WTC11 (cell line): Measurements from ENCODE around the gene HRCT1. TPM values are rescaled to one million over a fixed set of nuclear protein-coding genes. Genes with fewer than 3 reads are reported as not detected.

Experiments used
- ATAC-seq: fragments of 200-7000 bp; cut with Tn5 transposase; 2 replicates; pipeline ENCODE4 v1.10.0; 2021; ENCODE audit warnings: mild to moderate bottlenecking, moderate library complexity
- CTCF ChIA-PET: fragments of 300-600 bp; sonication (Branson Sonifier 250); formaldehyde crosslinking; loops from one replicate; lab custom pipeline; 2021; ENCODE audit warnings: antibody characterized with exemption; lab: Charles Lee
- POLR2A ChIA-PET: fragments of 350-600 bp; sonication (Branson Sonifier 250); formaldehyde crosslinking; loops from one replicate; lab custom pipeline; 2021; ENCODE audit warnings: antibody characterized with exemption; lab: Charles Lee
- DNase-seq: peaks from one replicate; pipeline ENCODE4 v3.0.0; 2021; ENCODE audit warnings: low spot score
- H3K27ac Mint-ChIP-seq: 2 replicates; pipeline ENCODE4 v1.8.0; 2021; ENCODE audit warnings: mixed read lengths
- H3K27me3 Mint-ChIP-seq: 2 replicates; pipeline ENCODE4 v1.8.0; 2021; ENCODE audit warnings: low read depth, mild to moderate bottlenecking, moderate library complexity, mixed read lengths
- H3K36me3 Mint-ChIP-seq: 2 replicates; pipeline ENCODE4 v1.8.0; 2021; ENCODE audit warnings: mixed read lengths
- H3K4me1 Mint-ChIP-seq: 2 replicates; pipeline ENCODE4 v1.8.0; 2022; ENCODE audit warnings: mixed read lengths
- H3K4me3 Mint-ChIP-seq: 2 replicates; pipeline ENCODE4 v1.8.0; 2021; ENCODE audit warnings: mild to moderate bottlenecking, moderate library complexity, mixed read lengths
- H3K9me3 Mint-ChIP-seq: 2 replicates; pipeline ENCODE4 v1.8.0; 2021; ENCODE audit warnings: mixed read lengths
- AR ChIP-seq: fragments of 250-450 bp; sonication (Bioruptor Pico); IDR thresholded peaks from 2 replicates; pipeline ENCODE4 v1.9.0; 2021; ENCODE audit warnings: mild to moderate bottlenecking
- ATF1 ChIP-seq: sonication (generic); formaldehyde crosslinking; IDR thresholded peaks from 2 replicates; pipeline ENCODE4 v1.8.1; 2023; ENCODE audit warnings: mild to moderate bottlenecking, moderate library complexity, missing genetic modification reagents
- CBFB ChIP-seq: sonication (generic); formaldehyde crosslinking; IDR thresholded peaks from 2 replicates; pipeline ENCODE4 v1.8.1; 2022; ENCODE audit warnings: mild to moderate bottlenecking, low read depth, missing genetic modification reagents
- CREB1 ChIP-seq: sonication (generic); formaldehyde crosslinking; IDR thresholded peaks from 2 replicates; pipeline ENCODE4 v1.8.0; 2023; ENCODE audit warnings: mild to moderate bottlenecking, missing genetic modification reagents
- CREM ChIP-seq: sonication (generic); formaldehyde crosslinking; IDR thresholded peaks from 2 replicates; pipeline ENCODE4 v1.8.1; 2022; ENCODE audit warnings: mild to moderate bottlenecking, missing genetic modification reagents, moderate library complexity
- E2F4 ChIP-seq: sonication (generic); formaldehyde crosslinking; IDR thresholded peaks from 2 replicates; pipeline ENCODE4 v1.8.1; 2022; ENCODE audit warnings: low read depth, mild to moderate bottlenecking, moderate library complexity, missing genetic modification reagents, borderline replicate concordance
- ETV6 ChIP-seq: sonication (generic); formaldehyde crosslinking; IDR thresholded peaks from 2 replicates; pipeline ENCODE4 v1.8.1; 2022; ENCODE audit warnings: mild to moderate bottlenecking, missing genetic modification reagents
- FOXK1 ChIP-seq: sonication (generic); formaldehyde crosslinking; IDR thresholded peaks from 2 replicates; pipeline ENCODE4 v1.8.0; 2022; ENCODE audit warnings: mild to moderate bottlenecking, moderate library complexity, missing genetic modification reagents
- IRF1 ChIP-seq: sonication (generic); formaldehyde crosslinking; IDR thresholded peaks from 2 replicates; pipeline ENCODE4 v1.8.0; 2023; ENCODE audit warnings: missing genetic modification reagents
- MAX ChIP-seq: sonication (generic); formaldehyde crosslinking; IDR thresholded peaks from 2 replicates; pipeline ENCODE4 v1.8.0; 2022; ENCODE audit warnings: mild to moderate bottlenecking, missing genetic modification reagents
- MXD4 ChIP-seq: fragments of 250-450 bp; sonication (Bioruptor Pico); IDR thresholded peaks from 2 replicates; pipeline ENCODE4 v1.8.0; 2021; ENCODE audit warnings: mild to moderate bottlenecking, moderate library complexity, borderline replicate concordance
- MYBL2 ChIP-seq: sonication (generic); formaldehyde crosslinking; IDR thresholded peaks from 2 replicates; pipeline ENCODE4 v1.8.1; 2023; ENCODE audit warnings: mild to moderate bottlenecking, moderate library complexity, missing genetic modification reagents
- NFATC4 ChIP-seq: fragments of 250-450 bp; sonication (Bioruptor Pico); IDR thresholded peaks from 2 replicates; pipeline ENCODE4 v1.9.0; 2021; ENCODE audit warnings: mild to moderate bottlenecking
- NR1H2 ChIP-seq: sonication (generic); formaldehyde crosslinking; IDR thresholded peaks from 2 replicates; pipeline ENCODE4 v1.9.0; 2021; ENCODE audit warnings: mild to moderate bottlenecking, moderate library complexity, missing genetic modification reagents
- NR3C1 ChIP-seq: sonication (generic); formaldehyde crosslinking; conservative IDR thresholded peaks from 2 replicates; pipeline ENCODE4 v1.8.1; 2023; ENCODE audit warnings: low read depth, mild to moderate bottlenecking, missing genetic modification reagents
- SP1 ChIP-seq: sonication (generic); formaldehyde crosslinking; conservative IDR thresholded peaks from 2 replicates; pipeline ENCODE4 v1.8.1; 2022; ENCODE audit warnings: missing genetic modification reagents
- STAT6 ChIP-seq: sonication (generic); formaldehyde crosslinking; conservative IDR thresholded peaks from 2 replicates; pipeline ENCODE4 v1.8.1; 2023; ENCODE audit warnings: mild to moderate bottlenecking, low read depth, missing genetic modification reagents, moderate library complexity
- TP53 ChIP-seq: sonication (generic); formaldehyde crosslinking; IDR thresholded peaks from 2 replicates; pipeline ENCODE4 v1.8.1; 2023; ENCODE audit warnings: mild to moderate bottlenecking, missing genetic modification reagents
- ZNF121 ChIP-seq: sonication (generic); formaldehyde crosslinking; IDR thresholded peaks from 2 replicates; pipeline ENCODE4 v1.8.0; 2023; ENCODE audit warnings: missing genetic modification reagents
- ZNF416 ChIP-seq: fragments of 250-450 bp; sonication (Bioruptor Pico); IDR thresholded peaks from 2 replicates; pipeline ENCODE4 v1.9.0; 2021; ENCODE audit warnings: mild to moderate bottlenecking, inconsistent platforms
- total RNA-seq: library from RNA; stranded (reverse); gene quantifications from 3 replicates; pipeline ENCODE4 v1.2.3, GENCODE V29; 2021
- TF ChIP-seq, protein P1 (sequence below): sonication (generic); formaldehyde crosslinking; IDR thresholded peaks from 2 replicates; pipeline ENCODE4 v1.8.1; 2022; ENCODE audit warnings: mild to moderate bottlenecking, moderate library complexity, missing genetic modification reagents
- TF ChIP-seq, protein P2 (sequence below): fragments of 250-450 bp; sonication (Bioruptor Pico); IDR thresholded peaks from 2 replicates; pipeline ENCODE4 v1.9.0; 2021; ENCODE audit warnings: moderate library complexity, mild to moderate bottlenecking, inconsistent platforms, borderline replicate concordance
- TF ChIP-seq, protein P3 (sequence below): sonication (generic); formaldehyde crosslinking; IDR thresholded peaks from 2 replicates; pipeline ENCODE4 v1.8.1; 2022; ENCODE audit warnings: missing genetic modification reagents, borderline replicate concordance

The HRCT1 gene
- total RNA-seq, 1 experiment from 2014 or later, result not detected

- DNase-seq, result no peak
- ChIA-PET CTCF (interaction anchor here (0.6 to 2.3 kb wide), 7 partner anchors 9 to 156 kb away, joined by 3 to 6 read pairs (median 5); no protein-coding TSS in a partner anchor), POLR2A (no interaction called here)
- Mint-ChIP-seq H3K9me3 (peaks cover 18% of the 10 kb centered on the region), H3K4me3 (no peak overlapping the region), H3K27ac (no peak overlapping the region), H3K36me3 (peaks cover 2% of the 10 kb centered on the region; the same call in 1 of the 2 replicates), H3K27me3 (peaks cover 64% of the 10 kb centered on the region), H3K4me1 (peaks cover 2% of the 10 kb centered on the region; the same call in 1 of the 2 replicates)
- TF ChIP-seq CREB1 (CRISPR knock-in tag) (no peak), NR3C1 (CRISPR knock-in tag) (no peak), CBFB (CRISPR knock-in tag) (no peak), SP1 (CRISPR knock-in tag) (no peak), AR (CRISPR knock-in tag) (no peak), TP53 (CRISPR knock-in tag) (no peak), IRF1 (CRISPR knock-in tag) (no peak), FOXK1 (CRISPR knock-in tag) (no peak), MAX (CRISPR knock-in tag) (no peak), ZNF121 (CRISPR knock-in tag) (no peak), CREM (no peak), E2F4 (CRISPR knock-in tag) (no peak), MYBL2 (no peak)
- TF ChIP-seq, protein P1, sequence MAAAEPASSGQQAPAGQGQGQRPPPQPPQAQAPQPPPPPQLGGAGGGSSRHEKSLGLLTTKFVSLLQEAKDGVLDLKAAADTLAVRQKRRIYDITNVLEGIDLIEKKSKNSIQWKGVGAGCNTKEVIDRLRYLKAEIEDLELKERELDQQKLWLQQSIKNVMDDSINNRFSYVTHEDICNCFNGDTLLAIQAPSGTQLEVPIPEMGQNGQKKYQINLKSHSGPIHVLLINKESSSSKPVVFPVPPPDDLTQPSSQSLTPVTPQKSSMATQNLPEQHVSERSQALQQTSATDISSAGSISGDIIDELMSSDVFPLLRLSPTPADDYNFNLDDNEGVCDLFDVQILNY (CRISPR knock-in tag), result no peak
- no peak; the same call in 1 of the 2 replicates for ATAC-seq
These were observed 34.7 kb downstream of the HRCT1 start for GRCh38 chr9:35940458-35941407.

DNA sequence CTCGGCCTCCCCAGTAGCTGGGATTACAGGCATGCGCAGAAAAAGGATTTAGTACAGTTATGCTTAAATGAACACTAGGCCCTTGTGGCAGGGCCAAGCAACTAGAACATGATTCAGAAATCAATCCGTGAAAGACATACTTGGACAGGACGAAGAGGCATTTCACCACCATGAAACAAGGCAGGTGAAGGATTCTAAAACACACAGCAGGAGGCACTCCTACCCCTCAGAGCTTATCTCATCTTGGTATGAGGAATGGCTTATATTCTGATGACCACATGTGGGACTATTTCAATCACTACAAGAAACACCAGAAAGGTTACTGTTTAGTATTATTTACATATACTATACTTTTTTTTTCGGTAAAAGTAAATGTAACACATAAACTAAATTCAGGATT is 36.3 kb downstream of the HRCT1 start:
- Mint-ChIP-seq H3K4me1 (peaks cover 2% of the 10 kb centered on the region; the same call in 1 of the 2 replicates), H3K9me3 (peaks cover 12% of the 10 kb centered on the region), H3K27me3 (peaks cover 70% of the 10 kb centered on the region), H3K4me3 (no peak overlapping the region), H3K36me3 (peaks cover 2% of the 10 kb centered on the region; the same call in 1 of the 2 replicates), H3K27ac (no peak overlapping the region)
- ChIA-PET CTCF (no interaction called here), POLR2A (no interaction called here)
- DNase-seq, result no peak
- no peak for ATAC-seq
- no peak for TF ChIP-seq FOXK1 (CRISPR knock-in tag)
- no peak for TF ChIP-seq CREB1 (CRISPR knock-in tag)
- no peak for TF ChIP-seq ETV6 (CRISPR knock-in tag)
- no peak for TF ChIP-seq TP53 (CRISPR knock-in tag)
- TF ChIP-seq, protein P2, sequence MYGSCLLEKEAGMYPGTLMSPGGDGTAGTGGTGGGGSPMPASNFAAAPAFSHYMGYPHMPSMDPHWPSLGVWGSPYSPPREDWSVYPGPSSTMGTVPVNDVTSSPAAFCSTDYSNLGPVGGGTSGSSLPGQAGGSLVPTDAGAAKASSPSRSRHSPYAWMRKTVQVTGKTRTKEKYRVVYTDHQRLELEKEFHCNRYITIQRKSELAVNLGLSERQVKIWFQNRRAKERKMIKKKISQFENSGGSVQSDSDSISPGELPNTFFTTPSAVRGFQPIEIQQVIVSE (CRISPR knock-in tag), result no peak
- TF ChIP-seq ZNF416 (CRISPR knock-in tag), result no peak
- TF ChIP-seq MXD4 (CRISPR knock-in tag), result no peak
- TF ChIP-seq NR1H2 (CRISPR knock-in tag), result no peak
- TF ChIP-seq, protein P3, sequence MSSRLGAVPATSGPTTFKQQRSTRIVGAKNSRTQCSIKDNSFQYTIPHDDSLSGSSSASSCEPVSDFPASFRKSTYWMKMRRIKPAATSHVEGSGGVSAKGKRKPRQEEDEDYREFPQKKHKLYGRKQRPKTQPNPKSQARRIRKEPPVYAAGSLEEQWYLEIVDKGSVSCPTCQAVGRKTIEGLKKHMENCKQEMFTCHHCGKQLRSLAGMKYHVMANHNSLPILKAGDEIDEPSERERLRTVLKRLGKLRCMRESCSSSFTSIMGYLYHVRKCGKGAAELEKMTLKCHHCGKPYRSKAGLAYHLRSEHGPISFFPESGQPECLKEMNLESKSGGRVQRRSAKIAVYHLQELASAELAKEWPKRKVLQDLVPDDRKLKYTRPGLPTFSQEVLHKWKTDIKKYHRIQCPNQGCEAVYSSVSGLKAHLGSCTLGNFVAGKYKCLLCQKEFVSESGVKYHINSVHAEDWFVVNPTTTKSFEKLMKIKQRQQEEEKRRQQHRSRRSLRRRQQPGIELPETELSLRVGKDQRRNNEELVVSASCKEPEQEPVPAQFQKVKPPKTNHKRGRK (CRISPR knock-in tag), result no peak
- no peak for TF ChIP-seq NFATC4 (CRISPR knock-in tag)
- TF ChIP-seq ATF1 (CRISPR knock-in tag), result no peak
- TF ChIP-seq STAT6 (CRISPR knock-in tag), result no peak
